AG08396 (cell line): ENCODE measurements around the gene PSMD11.
"Not testable (repeated sequence)": the region's sequence is repeated elsewhere in the genome, so short reads cannot be mapped to it uniquely, and the experiment has no call there.

ENCODE experiments used
- DNase-seq: peaks from one replicate; pipeline ENCODE4 v3.0.0; 2012; ENCODE audit warnings: low spot score, mixed read lengths

PSMD11 gene

DNA sequence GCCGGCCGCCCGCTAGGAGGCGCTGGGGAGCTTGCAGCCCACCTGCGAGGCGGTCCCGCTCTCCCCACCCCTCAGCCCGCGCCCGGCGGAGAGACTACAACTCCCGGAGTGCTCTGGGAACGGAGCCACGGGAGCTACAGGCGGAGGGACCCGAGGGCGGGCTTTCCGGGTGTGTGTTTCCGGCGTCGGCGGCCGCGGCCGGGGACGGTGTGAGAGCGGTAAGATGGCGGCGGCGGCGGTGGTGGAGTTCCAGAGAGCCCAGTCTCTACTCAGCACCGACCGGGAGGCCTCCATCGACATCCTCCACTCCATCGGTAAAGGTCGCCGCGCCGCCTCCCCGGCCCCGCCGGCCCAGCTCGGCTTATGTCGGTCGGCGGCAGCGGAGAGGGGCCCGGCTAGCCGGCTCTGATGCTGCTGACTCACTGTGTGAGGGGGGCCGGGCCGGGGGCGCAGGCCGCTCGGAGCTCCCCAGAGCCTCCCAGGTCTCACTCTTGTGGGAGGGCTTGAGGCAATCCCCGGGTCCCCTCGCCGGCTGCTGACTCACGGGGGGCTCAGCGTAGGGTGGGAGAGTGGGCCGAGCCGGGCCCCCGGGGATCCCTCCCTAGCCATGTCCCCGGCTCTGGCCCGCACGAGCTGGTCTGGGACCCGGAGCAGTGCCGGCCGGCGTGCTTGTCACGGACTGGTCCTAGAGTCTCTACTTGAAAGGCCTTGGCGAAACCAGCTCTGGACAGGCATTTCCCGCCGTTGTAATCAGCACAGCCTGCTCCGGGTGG lies at the start of gene PSMD11:
PSMD11 (plus strand) TSS at position 210 of the 773 bp plus-strand sequence; CDS start at position 224, 14 bp downstream.
- DNase-seq = peak; percentile 99

DNA sequence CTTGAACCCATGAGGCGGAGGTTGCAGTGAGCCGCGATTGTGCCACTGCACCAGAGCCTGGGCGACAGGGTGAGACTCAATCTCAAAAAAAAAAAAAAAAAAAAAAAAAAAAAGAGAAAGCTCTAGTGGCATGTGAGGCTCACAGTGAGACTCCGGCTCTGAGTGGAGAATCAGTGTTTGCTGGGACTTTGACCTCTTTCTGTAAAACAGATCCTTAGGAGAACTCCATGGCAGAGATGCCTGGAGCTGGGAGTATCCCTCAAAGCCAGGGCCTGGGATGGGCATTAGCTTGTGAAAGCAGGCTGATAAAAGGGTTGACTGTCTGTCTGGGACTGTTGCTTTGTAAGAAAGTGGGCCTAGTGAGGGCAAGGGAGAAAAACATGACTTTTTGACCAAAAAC lies 48.0 kb upstream of the PSMD11 start:
- DNase-seq = no peak

DNA sequence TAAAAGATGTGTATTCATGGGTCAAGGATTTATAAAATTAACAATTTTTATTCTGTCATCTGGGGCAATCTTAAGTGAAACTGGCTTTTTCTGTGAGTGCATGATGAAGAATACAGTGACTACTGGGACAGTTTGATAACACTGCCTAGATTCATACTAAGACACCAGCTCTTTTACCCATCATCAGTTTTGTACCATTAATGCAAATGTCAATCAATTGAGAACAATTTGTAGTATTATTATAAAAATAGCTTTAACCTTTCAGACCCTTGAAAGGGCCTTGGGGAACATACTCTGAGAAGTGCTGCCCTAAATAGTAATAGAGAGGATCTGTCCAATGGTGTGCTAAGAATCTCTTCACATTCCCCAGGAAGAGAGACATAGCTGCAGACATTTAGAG lies 45.4 kb upstream of the PSMD11 start:
- no peak for DNase-seq

DNA sequence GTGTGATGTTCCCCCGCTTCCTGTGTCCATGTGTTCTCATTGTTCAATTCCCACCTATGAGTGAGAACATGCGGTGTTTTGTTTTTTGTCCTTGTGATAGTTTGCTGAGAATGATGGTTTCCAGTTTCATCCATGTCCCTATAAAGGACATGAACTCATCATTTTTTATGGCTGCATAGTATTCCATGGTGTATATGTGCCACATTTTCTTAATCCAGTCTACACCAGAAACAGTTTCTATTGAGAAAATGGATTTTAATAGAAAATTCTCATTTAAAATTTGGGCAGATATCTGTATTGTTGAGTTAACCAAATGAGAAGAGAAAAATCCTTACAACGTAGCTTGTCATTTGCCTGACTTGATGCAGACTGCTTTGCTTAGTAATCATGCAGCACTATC lies 34.2 kb upstream of the PSMD11 start:
- DNase-seq = not testable (repeated sequence)

DNA sequence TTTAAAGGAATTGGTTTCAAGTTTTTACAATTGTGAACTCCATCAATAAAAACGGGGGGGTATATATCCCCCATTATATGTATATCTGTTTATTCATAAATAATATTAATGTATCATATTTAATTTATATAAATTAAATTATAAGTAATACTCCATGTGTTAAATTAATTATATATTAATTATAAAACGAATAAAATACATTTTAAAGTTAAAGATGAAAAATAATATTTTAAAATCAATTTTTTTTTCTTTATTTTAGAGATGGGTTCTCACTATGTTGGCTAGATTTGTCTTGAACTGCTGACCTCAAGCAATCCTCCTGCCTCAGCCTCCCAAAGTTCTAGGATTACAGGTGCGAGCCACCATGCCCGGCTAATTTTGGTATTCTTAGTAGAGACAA lies 17.4 kb upstream of the PSMD11 start:
- no peak for DNase-seq

DNA sequence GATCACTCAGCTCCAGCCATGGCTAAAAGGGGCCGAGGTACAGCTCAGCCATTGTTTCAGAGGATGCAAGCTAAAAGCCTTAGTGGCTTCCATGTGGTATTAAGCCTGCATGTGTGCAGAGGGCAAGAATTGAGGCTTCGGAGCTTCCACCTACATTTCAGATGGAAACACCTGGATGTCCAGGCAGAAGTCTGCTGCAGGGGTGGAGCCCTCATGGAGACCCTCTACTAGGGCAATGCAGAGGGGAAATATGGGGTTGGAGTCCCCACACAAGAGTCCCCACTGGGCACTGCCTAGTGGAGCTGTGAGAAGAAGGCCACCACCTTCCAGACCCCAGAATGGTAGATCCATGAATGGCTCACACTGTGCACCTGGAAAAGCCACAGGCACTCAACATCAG lies 14.7 kb upstream of the PSMD11 start:
- DNase-seq = no peak

DNA sequence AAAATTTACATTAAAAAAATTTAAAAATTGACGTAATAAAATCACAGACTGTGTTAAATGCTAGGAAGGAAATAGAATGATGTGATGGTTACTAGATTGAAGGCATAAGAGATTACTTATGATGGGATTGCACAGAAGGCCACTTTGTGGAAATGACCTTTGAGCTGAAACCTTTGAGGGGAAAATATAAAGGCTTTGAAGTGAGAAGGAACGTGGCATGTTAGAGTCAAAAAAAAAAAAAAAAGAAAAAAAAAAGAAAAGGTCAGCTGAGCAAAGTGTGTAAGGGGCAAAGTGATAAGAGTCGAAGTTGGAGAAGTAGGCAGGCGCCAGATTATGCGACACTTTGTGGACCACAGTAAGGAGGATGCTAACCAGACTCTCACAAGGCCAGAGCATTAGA lies 3.6 kb upstream of the PSMD11 start:
- DNase-seq = no peak

DNA sequence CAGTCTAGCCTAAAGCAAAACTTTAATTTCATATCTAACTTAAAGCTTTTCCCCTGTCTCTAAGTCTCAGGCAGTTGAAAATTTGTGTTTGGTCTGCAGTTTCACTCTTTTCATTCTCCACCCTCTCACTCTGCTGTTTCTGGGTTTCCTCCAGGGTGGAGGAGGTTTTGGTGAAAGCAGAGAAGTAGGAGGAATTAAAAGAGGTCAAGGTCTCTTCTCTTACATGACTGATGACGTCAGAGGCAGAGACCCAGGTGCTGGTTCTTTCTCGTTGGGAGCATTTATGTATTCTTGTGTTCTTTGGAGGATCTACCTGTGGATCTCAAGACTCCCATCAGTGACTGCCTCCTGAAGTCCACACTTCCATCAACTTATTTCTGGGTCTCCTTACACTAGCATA lies 2.4 kb upstream of the PSMD11 start:
- no peak for DNase-seq

DNA sequence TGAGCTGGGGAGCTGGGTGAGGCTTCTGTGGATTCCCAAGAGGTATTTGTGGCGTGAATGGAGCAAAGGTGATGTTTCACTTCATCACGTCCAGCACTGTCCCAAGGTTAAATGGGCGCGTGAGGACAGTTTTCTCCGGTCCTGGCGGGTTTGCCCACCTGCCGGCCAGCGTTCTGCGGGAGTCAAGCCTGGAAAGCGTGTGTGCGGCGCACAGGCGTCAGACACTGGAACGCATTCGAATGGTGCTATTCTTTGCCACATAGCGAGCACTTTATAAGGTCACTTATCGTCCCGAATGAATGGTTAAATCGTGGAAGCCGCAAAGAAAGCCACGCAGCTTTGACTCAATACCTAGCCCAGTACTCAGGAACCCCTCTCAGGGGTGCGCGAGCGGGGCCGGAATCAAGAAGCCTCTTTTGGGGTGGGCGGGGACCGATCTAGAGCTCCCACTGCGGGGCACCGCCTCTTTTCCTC lies 446 bp upstream of the PSMD11 start:
- DNase-seq = no peak

DNA sequence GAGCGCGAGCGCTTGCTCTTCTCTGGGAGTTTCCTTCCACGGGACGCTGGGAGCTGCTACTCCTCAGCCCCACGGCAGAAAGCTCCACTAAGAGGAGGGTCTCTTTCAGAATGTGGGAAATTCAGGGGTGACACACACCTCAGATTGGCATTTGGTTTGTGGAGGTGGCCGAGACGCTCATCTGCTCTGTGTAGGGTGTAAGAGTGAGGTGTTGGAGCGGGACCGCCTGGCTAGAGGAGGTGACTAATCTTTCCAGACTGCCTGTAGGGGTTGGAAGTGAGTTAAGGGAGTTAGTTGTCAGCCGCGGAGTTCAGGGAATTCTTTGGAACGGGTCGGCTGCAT lies 735 bp downstream of the PSMD11 start:
- DNase-seq = peak; percentile 69

DNA sequence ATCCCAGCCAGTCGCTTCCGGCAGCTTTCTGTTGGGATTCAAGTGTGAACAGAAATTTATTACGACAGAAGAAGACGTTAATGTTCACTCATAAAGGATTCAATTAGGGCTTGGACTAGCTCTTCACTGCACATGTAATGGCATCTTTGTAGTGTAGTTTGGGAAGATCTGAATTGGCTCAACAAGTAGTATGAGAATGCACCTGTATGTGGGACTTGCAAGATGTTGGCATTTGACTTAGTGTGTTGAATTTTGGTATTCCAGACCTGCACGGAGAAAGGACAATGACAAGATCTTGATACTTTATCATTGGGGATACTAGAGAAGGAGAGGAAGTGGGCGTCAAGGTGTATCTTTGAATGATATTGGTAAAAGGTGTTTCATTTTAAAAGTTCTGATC lies 1.2 kb downstream of the PSMD11 start:
- no peak for DNase-seq

DNA sequence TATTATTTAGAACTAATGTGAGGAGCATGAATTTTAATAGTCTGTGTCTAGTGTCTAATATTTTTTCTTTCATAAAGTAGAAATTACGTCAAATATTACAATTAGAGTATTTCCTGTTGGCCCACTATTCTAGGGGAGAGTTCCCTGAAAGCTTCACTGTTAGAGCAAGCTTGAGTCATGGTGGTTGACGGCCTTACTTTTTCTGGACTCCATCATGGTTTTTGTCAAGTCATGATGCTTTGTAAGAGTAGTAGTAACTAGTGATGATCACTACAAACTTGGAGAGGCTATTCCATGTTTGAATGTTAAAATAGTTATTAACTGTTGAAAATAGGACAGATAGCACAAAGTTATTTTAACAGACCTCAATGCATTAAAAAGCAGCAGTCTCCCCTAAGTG lies 1.7 kb downstream of the PSMD11 start:
- no peak for DNase-seq

DNA sequence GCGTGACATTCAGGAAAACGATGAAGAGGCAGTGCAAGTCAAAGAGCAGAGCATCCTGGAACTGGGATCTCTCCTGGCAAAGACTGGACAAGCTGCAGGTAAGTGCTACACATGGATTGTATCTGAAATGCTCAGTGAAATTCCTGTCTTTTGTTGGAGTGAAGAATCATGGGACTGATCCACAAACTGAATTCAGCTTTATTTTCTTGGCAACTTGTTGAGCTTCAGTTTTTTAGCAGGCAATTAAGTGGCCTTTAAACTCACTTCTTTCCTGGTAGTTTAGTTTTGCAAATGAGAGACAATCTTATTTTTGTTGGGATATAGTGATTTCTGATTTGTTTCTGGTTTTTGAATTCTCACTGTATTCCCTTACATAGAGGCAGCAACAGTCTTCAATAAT lies 2.6 kb downstream of the PSMD11 start:
- no peak for DNase-seq

DNA sequence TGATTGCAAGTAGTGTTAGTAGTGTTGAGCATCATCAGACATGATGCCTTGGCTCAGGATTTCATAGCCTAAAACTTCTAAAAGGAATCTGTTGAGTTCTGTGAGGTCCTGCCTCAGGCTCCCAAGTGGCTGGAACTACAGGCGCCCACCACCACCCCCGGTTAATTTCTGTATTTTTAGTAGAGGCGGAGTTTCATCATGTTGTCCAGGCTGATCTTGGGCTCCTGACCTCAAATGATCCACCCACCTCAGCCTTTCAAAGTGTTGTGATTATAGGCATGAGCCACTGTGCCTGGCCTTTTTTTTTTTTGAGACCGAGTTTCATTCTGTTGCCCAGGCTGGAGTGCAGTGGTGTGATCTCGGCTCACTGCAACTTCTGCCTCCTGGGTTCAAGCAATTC lies 5.7 kb downstream of the PSMD11 start:
- DNase-seq = no peak

DNA sequence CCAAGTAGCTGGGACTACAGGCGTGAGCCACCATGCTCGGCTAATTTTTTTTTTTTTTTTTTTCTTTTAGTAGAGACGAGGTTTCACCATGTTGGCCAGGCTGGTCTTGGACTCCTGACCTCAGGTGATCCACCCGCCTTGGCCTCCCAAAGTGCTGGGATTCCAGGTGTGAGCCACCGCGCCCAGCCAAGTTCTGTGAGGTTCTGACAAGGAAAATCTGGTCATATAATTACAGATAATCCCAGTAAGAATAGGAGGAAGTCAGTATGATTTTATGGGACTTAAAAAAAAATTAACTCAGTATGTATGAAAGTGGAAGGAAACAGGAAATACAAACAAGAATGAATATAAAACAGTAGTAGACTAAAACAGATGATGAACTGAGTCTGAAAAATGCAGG lies 6.1 kb downstream of the PSMD11 start:
- DNase-seq = not testable (repeated sequence)

DNA sequence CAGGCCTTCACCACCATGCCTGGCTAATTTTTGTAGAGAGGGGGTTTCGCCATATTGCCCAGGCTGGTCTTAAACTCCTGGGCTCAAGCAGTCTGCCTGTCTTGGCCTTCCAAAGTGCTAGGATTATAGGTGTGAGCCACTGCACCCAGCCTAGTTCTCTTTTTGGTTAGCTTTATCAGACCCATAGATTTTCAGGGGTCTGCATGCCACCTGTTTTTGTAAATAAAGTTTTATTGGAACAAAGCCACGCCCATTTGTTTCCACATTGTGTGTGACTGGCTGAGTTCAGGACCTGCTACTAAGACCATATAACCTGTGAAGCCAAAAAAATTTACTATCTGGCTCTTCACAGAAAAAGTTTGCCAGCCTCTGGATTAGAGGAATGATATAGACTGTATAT lies 7.6 kb downstream of the PSMD11 start:
- no peak for DNase-seq

DNA sequence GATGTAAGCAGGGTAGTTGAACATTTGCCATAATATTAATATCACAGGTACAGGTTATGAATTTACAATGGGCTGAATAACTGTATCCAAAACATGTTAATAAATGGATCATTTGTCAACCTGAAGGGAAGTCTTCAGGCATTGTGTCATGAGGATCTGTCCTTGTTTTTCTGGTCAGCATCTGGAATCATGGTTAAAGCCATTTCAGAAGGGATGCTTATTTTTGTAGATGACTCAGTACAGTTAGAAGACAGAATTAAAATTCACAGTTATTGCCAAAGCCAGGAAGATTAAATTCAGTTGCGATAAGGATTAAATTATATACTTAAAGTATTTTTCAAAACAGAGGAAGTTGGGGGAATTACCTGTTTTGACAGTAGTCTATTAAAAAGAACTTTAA lies 8.0 kb downstream of the PSMD11 start:
- DNase-seq = peak; percentile 30

DNA sequence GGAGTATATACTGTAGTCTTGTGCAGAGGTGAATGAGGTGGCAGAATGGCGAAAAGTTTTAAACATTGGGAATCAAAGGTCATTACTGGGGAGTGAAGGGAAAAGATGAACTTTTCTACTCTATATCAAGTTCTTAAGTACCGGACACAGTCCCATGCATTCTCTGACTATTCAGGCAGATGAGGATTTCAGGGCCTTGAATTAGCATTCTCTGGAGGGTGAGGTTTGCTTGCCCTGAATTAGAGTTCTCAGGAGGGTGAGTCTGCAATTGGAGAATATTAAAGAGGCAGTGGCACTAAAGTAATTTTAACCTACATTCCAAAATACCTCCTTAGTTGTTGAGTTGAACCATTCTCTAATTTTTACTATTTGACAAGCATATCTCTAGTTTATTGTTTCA lies 9.1 kb downstream of the PSMD11 start:
- DNase-seq = no peak

DNA sequence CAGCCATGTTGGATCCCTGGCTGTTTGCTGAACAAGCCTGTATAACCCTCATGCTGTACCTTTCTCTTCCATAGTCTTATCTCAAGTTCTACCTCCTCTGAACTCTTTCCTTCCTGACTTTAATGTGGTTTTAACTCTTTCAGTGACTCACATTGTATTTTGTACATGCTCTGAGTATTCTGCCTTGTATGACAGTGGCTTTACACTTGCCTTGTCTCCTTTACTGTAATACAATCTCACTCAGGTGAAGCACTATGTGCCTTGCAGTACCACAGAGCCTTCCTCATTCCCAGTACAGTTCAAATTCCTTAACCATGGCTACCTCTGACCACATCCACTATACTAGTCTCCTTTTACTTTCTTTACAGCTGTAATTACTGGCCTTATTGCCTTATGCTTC lies 14.1 kb downstream of the PSMD11 start:
- DNase-seq = no peak

DNA sequence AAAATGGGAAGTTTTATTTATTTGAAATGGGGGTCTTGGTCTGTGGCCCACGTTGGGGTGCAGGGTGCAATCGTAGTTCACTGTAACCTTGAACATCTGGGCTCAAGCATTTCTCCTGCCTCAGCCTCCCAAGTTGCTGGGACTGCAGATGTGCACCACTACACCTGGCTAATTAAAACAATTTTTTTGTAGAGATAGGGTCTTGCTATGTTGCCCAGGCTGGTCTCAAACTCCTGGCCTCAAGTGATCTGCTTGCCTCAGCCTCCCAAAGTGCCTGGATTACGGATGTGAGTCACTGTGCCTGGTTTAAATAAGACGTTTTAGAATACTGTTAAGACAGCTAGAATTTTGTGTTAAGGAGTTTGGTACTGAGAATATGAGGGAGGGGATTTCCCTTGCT lies 15.7 kb downstream of the PSMD11 start:
- no peak for DNase-seq

DNA sequence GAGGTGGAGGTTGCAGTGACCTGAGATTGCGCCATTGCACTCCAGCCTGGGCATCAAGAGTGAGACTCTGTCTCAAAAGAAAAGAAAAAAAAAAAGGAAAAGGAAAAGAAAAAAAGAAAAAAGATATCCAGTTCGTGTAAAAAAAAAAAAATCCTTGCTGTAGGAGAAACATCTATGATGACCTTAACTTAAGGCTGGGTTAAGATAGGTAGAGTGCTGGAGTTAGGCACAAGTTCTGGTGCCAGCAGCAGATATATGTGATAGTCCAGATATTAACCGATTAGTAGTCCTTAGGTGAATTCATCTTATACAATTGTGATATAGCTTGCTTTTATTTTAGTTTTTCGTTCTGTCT lies 17.2 kb downstream of the PSMD11 start:
- no peak for DNase-seq

DNA sequence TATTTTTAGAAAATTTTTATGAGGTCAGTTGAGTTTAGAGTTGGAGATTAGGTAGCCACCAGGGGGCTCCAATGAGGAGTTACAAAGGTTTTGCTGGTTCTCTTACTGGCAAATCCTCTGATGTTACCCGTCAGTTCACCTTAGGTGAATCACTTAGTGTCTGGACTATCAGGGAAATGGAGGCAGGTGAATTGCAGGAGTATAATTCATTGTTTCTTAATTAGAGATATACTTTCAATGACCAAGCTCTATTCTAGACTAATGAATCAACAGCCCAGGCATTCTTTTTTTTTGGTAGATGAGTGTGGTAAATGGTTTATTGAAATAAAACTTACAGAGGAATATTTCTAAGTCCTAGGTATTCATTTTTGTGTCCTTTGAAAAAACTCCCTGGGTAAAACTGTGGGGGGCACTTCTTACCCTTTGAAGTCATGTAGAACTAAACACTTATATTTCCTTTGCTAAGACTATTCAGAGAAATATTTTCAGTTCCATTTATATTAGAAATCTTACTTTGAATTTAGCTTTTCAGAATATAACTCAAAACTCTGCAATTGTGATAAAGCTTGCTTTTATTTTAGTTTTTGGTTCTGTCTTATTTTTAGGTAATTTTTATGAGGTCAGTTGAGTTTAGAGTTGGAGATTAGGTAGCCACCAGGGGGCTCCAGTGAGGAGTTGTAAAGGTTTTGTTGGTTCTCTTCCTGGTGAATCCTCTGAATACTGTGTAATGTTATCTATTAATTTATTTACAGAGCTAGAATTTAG lies 17.7 kb downstream of the PSMD11 start:
- DNase-seq = no peak

DNA sequence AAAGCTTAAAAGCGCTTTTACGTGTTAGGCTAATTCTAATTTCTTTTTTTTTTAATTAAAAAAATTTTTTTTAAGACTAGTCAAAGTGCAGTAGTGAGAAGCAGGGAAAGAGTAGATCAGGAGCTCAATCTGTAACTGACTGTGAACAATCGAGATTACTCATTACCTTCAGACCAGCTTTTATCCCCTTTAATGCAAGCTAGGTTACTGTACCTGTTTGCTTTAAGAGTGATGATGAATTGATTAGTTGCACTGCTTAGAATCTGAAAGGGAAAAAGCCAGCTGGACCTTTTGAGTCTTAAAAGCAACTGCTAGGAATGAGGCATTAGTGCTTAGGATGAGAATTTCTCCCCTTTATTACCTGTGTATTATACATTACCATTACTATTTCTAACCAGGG lies 19.0 kb downstream of the PSMD11 start:
- DNase-seq = no peak

DNA sequence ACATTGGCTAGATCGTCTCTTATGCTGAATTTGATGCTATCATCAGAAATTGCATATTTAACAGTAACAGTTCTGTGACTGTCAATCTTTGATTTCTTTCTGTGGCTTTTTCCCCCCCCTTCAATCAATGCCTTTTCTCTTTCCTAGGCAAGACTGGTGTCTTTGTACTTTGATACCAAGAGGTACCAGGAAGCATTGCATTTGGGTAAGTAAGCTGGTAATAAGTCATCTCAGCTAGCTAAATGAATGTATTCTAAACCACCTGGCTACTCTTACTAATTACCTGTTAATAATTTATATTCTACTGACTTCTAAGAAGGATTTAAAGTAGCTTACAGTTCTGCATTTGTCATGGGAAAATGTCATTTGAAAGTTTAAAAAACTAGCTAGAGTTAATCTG lies 20.1 kb downstream of the PSMD11 start:
- DNase-seq = no peak
